Measurements from ENCODE around the gene CAMSAP1. TPM values are rescaled to one million over a fixed set of nuclear protein-coding genes. Genes with fewer than 3 reads are reported as not detected.

Gene CAMSAP1
- total RNA-seq, 1 donor from 2014 or later: 31.1 TPM

DNA sequence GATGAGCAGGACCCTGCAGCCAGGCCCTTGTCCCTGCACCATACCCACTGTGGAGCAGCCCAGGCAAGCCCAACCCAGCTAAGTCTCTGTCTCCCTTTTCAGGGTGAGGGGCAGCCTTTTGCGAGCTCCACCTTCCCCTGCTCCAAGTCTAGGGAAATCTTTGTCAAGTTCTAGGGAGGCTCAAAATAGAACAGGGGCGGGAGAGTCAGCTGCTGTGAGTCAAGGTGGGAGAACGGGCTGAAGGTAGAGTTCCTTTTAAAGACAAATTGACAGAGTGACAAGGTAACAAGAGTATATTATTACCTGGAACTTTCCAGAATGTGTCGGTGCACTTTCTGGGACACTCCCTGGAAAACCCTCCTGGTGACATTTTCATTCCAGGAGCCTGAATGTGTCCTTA, 140.6 kb downstream of the CAMSAP1 start:
- no peak for TF ChIP-seq CTCF (conservative IDR thresholded peaks at IDR 0.05; ENCODE audit: low read depth, low read length)
- no peak for DNase-seq (ENCODE audit: low read depth)

GRCh38 chr9:135766251-135766650, 141.1 kb downstream of the CAMSAP1 start:
- no peak overlapping the region for H3K4me3 ChIP-seq (ENCODE audit: low read depth, low read length)
- no peak for DNase-seq (ENCODE audit: low read depth)
- TF ChIP-seq CTCF (conservative IDR thresholded peaks at IDR 0.05; ENCODE audit: low read depth, low read length): no peak

More for the DNA sequence above, 140.6 kb downstream of the CAMSAP1 start:
- no peak overlapping the region for H3K4me3 ChIP-seq (ENCODE audit: low read depth, low read length)

GRCh38 chr9:135765416-135765815, 141.9 kb downstream of the CAMSAP1 start:
- DNase-seq (ENCODE audit: low read depth): no peak
- H3K4me3 ChIP-seq (ENCODE audit: low read depth, low read length): no peak overlapping the region
- TF ChIP-seq CTCF (conservative IDR thresholded peaks at IDR 0.05; ENCODE audit: low read depth, low read length): no peak

- no peak for TF ChIP-seq CTCF (conservative IDR thresholded peaks at IDR 0.05; ENCODE audit: low read depth, low read length)
- no peak overlapping the region for H3K4me3 ChIP-seq (ENCODE audit: low read depth, low read length)
- DNase-seq (ENCODE audit: low read depth): no peak
Measured at GRCh38 chr9:135764731-135765130, 142.6 kb downstream of the CAMSAP1 start.

DNA sequence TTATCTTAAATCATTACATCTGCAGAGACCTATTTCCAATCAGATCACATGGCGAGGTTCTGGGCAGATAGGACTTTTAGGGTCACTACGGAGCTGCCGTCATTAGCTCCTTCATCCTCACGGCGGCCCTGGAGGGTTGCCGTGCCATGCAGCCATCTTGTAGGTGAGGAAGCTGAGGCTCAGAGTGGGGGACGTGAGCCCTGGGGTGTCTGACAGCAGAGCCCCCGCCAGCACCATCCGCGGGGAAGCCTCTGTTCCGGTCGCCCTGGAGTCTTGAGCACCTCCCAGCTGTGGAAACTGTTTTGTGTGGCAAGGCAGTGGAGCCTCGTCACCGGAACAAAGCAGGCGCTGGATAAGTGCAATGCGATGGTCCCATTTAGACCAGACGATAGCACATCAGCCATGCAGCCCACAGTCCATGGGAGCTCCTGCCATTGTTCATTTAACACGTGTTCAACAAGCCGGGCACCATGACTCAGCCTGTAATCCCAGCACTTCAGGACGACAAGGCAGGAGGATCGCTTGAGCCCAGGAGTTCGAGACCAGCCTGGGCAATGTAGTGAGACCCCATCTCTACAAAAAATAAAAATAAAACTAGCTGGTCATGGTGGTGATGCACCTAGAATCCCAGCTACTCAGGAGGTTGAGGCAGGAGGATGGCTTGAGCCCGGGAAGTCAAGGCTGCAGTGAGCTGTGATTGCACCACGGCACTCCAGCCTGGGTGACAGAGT, 143.5 kb downstream of the CAMSAP1 start:
- no peak for TF ChIP-seq CTCF (conservative IDR thresholded peaks at IDR 0.05; ENCODE audit: low read depth, low read length)
- no peak overlapping the region for H3K4me3 ChIP-seq (ENCODE audit: low read depth, low read length)
- DNase-seq (ENCODE audit: low read depth): no peak

- no peak overlapping the region for H3K4me3 ChIP-seq (ENCODE audit: low read depth, low read length)
- no peak for TF ChIP-seq CTCF (conservative IDR thresholded peaks at IDR 0.05; ENCODE audit: low read depth, low read length)
- no peak for DNase-seq (ENCODE audit: low read depth)
Measured at GRCh38 chr9:135762921-135763320, 144.4 kb downstream of the CAMSAP1 start.

DNA sequence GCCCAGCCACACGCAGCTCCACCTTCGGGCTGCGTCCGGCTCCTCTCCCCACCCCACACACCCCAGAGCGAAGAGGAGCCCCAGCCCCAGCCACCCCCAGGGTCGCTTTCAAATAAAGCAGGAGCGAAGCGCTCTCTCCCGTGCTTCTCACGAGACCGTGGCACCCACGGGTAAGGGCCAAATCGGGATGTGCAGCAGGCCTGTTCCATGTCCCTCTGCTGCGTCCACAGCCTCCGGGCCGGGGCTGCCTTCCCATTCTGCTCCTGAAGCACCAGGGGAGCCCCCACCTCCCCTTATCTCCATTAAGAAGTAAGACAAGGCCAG, 145.5 kb downstream of the CAMSAP1 start:
- no peak for DNase-seq (ENCODE audit: low read depth)
- TF ChIP-seq CTCF (conservative IDR thresholded peaks at IDR 0.05; ENCODE audit: low read depth, low read length): no peak
- no peak overlapping the region for H3K4me3 ChIP-seq (ENCODE audit: low read depth, low read length)

All from epithelial cell of proximal tubule (primary cell).